SU-DHL-6 (cell line): ENCODE measurements around the gene FFAR1.

Source experiments
- H2AFZ ChIP-seq: fragments of 200-600 bp; sonication (generic); 2 replicates; pipeline ENCODE4 v1.6.1; 2014; ENCODE audit warnings: low read depth, mild to moderate bottlenecking, moderate library complexity, mixed read lengths, antibody characterized with exemption, low read length; ENCODE audit not compliant: severe bottlenecking
- H3F3A ChIP-seq: fragments of 200-600 bp; shearing (Covaris generic); 2 replicates; pipeline ENCODE4 v1.6.0; 2016; ENCODE audit warnings: antibody characterized with exemption, mild to moderate bottlenecking; ENCODE audit not compliant: insufficient read depth
- H3K27ac ChIP-seq: fragments of 200-600 bp; sonication (generic); 2 replicates; pipeline ENCODE4 v1.5.1; 2016; ENCODE audit warnings: low read depth, mild to moderate bottlenecking, low read length, moderate library complexity, mixed read lengths
- H3K27me3 ChIP-seq: fragments of 200-600 bp; sonication (generic), shearing (Covaris generic); 2 replicates; pipeline ENCODE4 v1.6.0; 2014; ENCODE audit warnings: mild to moderate bottlenecking, low read length
- H3K36me3 ChIP-seq: fragments of 200-600 bp; sonication (generic); 2 replicates; pipeline ENCODE4 v1.6.1; 2014; ENCODE audit warnings: mild to moderate bottlenecking, low read length, mixed read lengths
- H3K4me2 ChIP-seq: fragments of 300-600, 200-600 bp; shearing (Covaris generic), sonication (generic); 2 replicates; pipeline ENCODE4 v1.6.0; 2014; ENCODE audit warnings: low read length, low read depth, mild to moderate bottlenecking; ENCODE audit not compliant: poor library complexity, severe bottlenecking
- H3K4me3 ChIP-seq: fragments of 200-600 bp; sonication (generic); 2 replicates; pipeline ENCODE4 v1.5.1; 2014; ENCODE audit warnings: antibody characterized with exemption, low read length, mild to moderate bottlenecking, mixed read lengths; ENCODE audit not compliant: insufficient read depth, poor library complexity, severe bottlenecking
- H3K79me2 ChIP-seq: fragments of 200-600 bp; sonication (generic); 2 replicates; pipeline ENCODE4 v1.6.1; 2014; ENCODE audit warnings: mild to moderate bottlenecking, low read length, moderate library complexity; ENCODE audit not compliant: insufficient read depth
- H3K9ac ChIP-seq: fragments of 200-600 bp; sonication (generic); 2 replicates; pipeline ENCODE4 v1.7.0; 2014; ENCODE audit warnings: mild to moderate bottlenecking, low read length
- H3K9me2 ChIP-seq: fragments of 200-600 bp; sonication (generic); replicated peaks from 2 replicates; pipeline ENCODE4 v1.6.1; 2014; ENCODE audit warnings: low read length; ENCODE audit not compliant: insufficient read depth
- H3K9me3 ChIP-seq: fragments of 200-600 bp; sonication (generic); 2 replicates; pipeline ENCODE4 v1.6.1; 2014; ENCODE audit warnings: low read length, mixed read lengths; ENCODE audit not compliant: insufficient read depth
- H4K20me1 ChIP-seq: fragments of 200-600 bp; sonication (generic); 2 replicates; pipeline ENCODE4 v1.6.1; 2014; ENCODE audit warnings: low read depth, mild to moderate bottlenecking, antibody characterized with exemption, low read length, moderate library complexity, mixed read lengths
- EZH2phosphoT487 ChIP-seq: fragments of 200-600 bp; sonication (generic), shearing (Covaris generic); conservative IDR thresholded peaks from 2 replicates; pipeline ENCODE4 v1.6.1; 2018; ENCODE audit warnings: mild to moderate bottlenecking, antibody characterized with exemption, low read length, moderate library complexity, mixed read lengths
- TF ChIP-seq, protein P1 (sequence below): fragments of 200-600 bp; sonication (generic); IDR thresholded peaks from one replicate; pipeline ENCODE4 v1.5.1; 2017; ENCODE audit warnings: antibody characterized with exemption, mild to moderate bottlenecking, low read length, moderate library complexity; ENCODE audit not compliant: insufficient read depth, poor library complexity, severe bottlenecking

Gene FFAR1

DNA sequence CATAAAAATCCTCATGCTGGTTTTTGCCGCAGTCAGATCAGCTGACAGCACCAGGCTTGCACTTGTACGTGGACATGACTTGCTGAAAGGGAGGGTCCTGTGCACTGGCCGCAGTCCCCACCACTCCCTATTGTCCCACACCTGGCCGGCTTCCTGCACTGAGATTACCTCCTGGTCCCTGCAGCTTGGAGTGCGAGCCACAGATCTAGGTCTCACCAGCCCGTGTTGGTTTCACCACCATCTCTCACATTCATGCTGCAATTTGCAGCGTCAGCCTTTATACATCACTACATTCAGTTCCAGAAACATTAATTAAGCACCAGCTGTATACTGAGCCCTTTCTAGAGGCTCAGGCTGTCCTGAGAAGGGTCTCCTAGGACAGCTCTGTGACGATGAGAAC is 33.7 kb upstream of the FFAR1 start:
- no peak for TF ChIP-seq EZH2phosphoT487
- H3K36me3 ChIP-seq, result no peaks in the 10 kb centered on the region
- H3K4me3 ChIP-seq, result no peak overlapping the region
- no peaks in the 10 kb centered on the region for H3K9me2 ChIP-seq
- no peaks in the 10 kb centered on the region for H3K79me2 ChIP-seq
- no peaks in the 10 kb centered on the region for H4K20me1 ChIP-seq
- no peaks in the 10 kb centered on the region for H3K27me3 ChIP-seq
- H3K27ac ChIP-seq, result no peak overlapping the region
- no peaks in the 10 kb centered on the region for H3K9me3 ChIP-seq
- no peaks in the 10 kb centered on the region for H3F3A ChIP-seq
- H3K4me2 ChIP-seq, result no peak overlapping the region
- H2AFZ ChIP-seq, result no peak overlapping the region
- no peak overlapping the region for H3K9ac ChIP-seq

DNA sequence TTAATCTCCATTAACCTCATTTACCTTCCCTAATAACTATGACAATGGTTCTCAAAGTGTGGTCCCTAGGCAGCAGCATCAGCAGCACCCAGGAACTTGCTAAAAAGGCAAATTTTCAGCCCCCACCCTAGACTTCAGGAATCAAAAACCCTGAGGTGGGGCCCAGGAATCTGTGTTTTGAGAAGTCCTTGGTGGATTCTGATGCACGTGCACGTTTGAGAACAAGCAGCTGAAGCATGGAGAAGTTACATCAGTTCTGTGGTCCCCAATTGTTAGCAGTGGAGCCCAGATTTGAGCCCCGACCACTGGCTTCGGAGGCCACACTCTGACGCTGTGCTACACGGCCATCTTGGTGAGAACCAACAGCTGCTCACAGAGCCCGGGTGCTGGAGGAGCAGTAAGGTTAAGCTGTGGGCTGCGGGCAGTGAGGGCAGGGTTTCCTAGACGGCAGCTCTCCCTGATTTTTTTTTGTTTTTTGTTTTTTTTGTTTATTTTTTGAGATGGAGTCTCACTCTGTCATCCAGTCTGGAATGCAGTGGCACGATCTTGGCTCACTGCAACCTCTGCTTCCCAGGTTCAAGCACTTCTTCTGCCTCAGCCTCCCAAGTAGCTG is 32.7 kb upstream of the FFAR1 start:
- no peak overlapping the region for H3K4me2 ChIP-seq
- H2AFZ ChIP-seq, result no peak overlapping the region
- H3K4me3 ChIP-seq, result no peak overlapping the region
- H3F3A ChIP-seq, result no peaks in the 10 kb centered on the region
- H4K20me1 ChIP-seq, result no peaks in the 10 kb centered on the region
- H3K36me3 ChIP-seq, result no peaks in the 10 kb centered on the region
- no peak overlapping the region for H3K27ac ChIP-seq
- TF ChIP-seq, protein P1, sequence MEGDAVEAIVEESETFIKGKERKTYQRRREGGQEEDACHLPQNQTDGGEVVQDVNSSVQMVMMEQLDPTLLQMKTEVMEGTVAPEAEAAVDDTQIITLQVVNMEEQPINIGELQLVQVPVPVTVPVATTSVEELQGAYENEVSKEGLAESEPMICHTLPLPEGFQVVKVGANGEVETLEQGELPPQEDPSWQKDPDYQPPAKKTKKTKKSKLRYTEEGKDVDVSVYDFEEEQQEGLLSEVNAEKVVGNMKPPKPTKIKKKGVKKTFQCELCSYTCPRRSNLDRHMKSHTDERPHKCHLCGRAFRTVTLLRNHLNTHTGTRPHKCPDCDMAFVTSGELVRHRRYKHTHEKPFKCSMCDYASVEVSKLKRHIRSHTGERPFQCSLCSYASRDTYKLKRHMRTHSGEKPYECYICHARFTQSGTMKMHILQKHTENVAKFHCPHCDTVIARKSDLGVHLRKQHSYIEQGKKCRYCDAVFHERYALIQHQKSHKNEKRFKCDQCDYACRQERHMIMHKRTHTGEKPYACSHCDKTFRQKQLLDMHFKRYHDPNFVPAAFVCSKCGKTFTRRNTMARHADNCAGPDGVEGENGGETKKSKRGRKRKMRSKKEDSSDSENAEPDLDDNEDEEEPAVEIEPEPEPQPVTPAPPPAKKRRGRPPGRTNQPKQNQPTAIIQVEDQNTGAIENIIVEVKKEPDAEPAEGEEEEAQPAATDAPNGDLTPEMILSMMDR, result no peak
- no peak for TF ChIP-seq EZH2phosphoT487
- no peaks in the 10 kb centered on the region for H3K9me3 ChIP-seq
- no peak overlapping the region for H3K9ac ChIP-seq
- H3K79me2 ChIP-seq, result no peaks in the 10 kb centered on the region
- H3K9me2 ChIP-seq, result no peaks in the 10 kb centered on the region
- H3K27me3 ChIP-seq, result no peaks in the 10 kb centered on the region

DNA sequence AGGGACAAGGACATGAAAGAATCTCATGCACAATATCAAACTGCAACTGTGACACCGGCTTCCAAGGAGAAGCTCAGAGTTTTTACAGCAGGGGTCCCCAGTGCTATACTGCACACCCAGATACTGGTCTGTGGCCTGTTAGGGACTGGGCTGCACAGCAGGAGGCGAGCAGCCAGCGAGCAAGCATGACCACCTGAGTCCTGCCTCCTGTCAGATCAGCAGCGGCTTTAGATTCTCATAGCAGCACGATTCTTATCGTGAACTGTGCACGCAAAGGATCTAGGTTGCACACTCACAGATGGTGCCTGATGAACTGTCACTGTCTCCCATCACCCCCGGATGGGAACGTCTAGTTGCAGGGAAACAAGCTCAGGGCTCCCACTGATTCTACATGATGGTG is 31.8 kb upstream of the FFAR1 start:
- no peak overlapping the region for H3K4me2 ChIP-seq

DNA sequence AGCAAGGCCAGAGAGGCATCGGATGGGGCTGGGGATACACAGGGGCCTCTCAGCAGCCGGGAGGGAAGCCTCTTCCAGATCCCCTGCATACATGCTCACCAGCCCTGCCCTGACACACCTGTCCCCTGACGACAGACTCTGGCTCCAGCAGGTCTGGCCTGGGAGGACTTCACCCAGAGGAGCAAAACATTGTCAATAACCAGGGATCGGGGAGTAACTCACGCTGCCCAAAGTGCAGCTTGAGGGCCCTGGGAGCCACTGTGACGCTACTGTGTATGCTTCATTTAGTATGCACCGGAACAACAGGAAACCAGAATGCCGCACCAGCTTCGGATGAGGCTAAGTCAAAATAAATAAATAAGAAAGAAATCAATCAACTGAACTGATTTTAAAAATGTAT is 31.1 kb upstream of the FFAR1 start:
- Histone ChIP-seq H3K27me3 (no peaks in the 10 kb centered on the region), H3K79me2 (no peaks in the 10 kb centered on the region), H3K9me2 (no peaks in the 10 kb centered on the region), H3K27ac (no peak overlapping the region), H3K4me3 (no peak overlapping the region), H3K4me2 (no peak overlapping the region), H3K9ac (no peak overlapping the region), H2AFZ (no peak overlapping the region), H4K20me1 (no peaks in the 10 kb centered on the region), H3F3A (peaks cover 9% of the 10 kb centered on the region; the same call in 1 of the 2 replicates), H3K36me3 (no peaks in the 10 kb centered on the region), H3K9me3 (no peaks in the 10 kb centered on the region)
- TF ChIP-seq, protein P1, result no peak
- no peak for TF ChIP-seq EZH2phosphoT487

More for the DNA sequence above, 31.8 kb upstream of the FFAR1 start:
- Histone ChIP-seq H3K27ac (no peak overlapping the region), H3K79me2 (no peaks in the 10 kb centered on the region), H3K4me3 (no peak overlapping the region), H3K9me3 (no peaks in the 10 kb centered on the region), H3K9me2 (no peaks in the 10 kb centered on the region), H3F3A (peaks cover 2% of the 10 kb centered on the region; the same call in 1 of the 2 replicates), H2AFZ (no peak overlapping the region), H4K20me1 (no peaks in the 10 kb centered on the region), H3K9ac (no peak overlapping the region), H3K36me3 (no peaks in the 10 kb centered on the region), H3K27me3 (no peaks in the 10 kb centered on the region)
- no peak for TF ChIP-seq EZH2phosphoT487
- TF ChIP-seq, protein P1, result no peak
